ENCODE data around the gene ABCC1. TPM values are rescaled to one million over a fixed set of nuclear protein-coding genes. Genes with fewer than 3 reads are reported as not detected.

Gene ABCC1
- total RNA-seq, 1 experiment from 2014 or later, result 56.4 TPM

- H3K23me2 ChIP-seq (ENCODE audit: insufficient read length, low read depth, low read length, poor library complexity, severe bottlenecking), result no peaks in the 10 kb centered on the region
- H2AFZ ChIP-seq (ENCODE audit: low read length), result no peak overlapping the region
- H2BK15ac ChIP-seq (ENCODE audit: low read depth, low read length), result no peak overlapping the region
- H3K36me3 Mint-ChIP-seq (ENCODE audit: insufficient read depth in 1 of 3, low read depth in 3 of 3), result peaks cover 3 to 6% (median 4%) of the 10 kb centered on the region in 3 experiments; a peak in 3 of 7 replicates
- no peak overlapping the region for H4K8ac ChIP-seq (replicated peaks; ENCODE audit: insufficient read length, low read depth, low read length)
- TF ChIP-seq CTCF (conservative IDR thresholded peaks at IDR 0.05), result no peak
- H2BK12ac ChIP-seq (ENCODE audit: insufficient read length, low read depth, low read length), result no peak overlapping the region
- H3K4me1 ChIP-seq (ENCODE audit: insufficient read depth, low read length), result no peaks in the 10 kb centered on the region
- H3K27ac ChIP-seq (ENCODE audit: insufficient read length, low read depth, low read length), result no peak overlapping the region
- no peak for DNase-seq
- no peak overlapping the region for H3K4me3 Mint-ChIP-seq
- no peaks in the 10 kb centered on the region for H3K9me3 ChIP-seq (ENCODE audit: control insufficient read depth, low read depth, low read length)
- H3K18ac ChIP-seq (ENCODE audit: insufficient read length, low read depth, low read length), result no peak overlapping the region
- no peak overlapping the region for H4K5ac ChIP-seq (ENCODE audit: insufficient read length, low read depth, low read length)
- H2BK5ac ChIP-seq (ENCODE audit: insufficient read length, low read length), result no peak overlapping the region
- no peak overlapping the region for H2AK5ac ChIP-seq (ENCODE audit: insufficient read length, low read length)
- no peak overlapping the region; a peak in 1 of 7 replicates for H3K27ac Mint-ChIP-seq
- H3K9me3 Mint-ChIP-seq, result no peaks in the 10 kb centered on the region
- H3K14ac ChIP-seq (ENCODE audit: insufficient read depth, low read length), result no peak overlapping the region; the same call in 1 of the 2 replicates
- H3K4me1 Mint-ChIP-seq, result peaks cover 3 to 7% of the 10 kb centered on the region in 2 experiments
- no peaks in the 10 kb centered on the region for H3K79me2 ChIP-seq (ENCODE audit: insufficient read depth, low read length)
- no peak overlapping the region for H3K23ac ChIP-seq (ENCODE audit: insufficient read length, low read depth, low read length)
- H3K9ac ChIP-seq (ENCODE audit: extremely low read depth, insufficient read length, low read length), result no peak overlapping the region
- no peak overlapping the region for H3K4me2 ChIP-seq (ENCODE audit: insufficient read depth, insufficient read length, low read length)
- H3K27me3 ChIP-seq (ENCODE audit: insufficient read depth, low read length), result no peaks in the 10 kb centered on the region
- no peaks in the 10 kb centered on the region for H4K20me1 ChIP-seq (ENCODE audit: control insufficient read depth, insufficient read depth, insufficient read length)
- no peak overlapping the region for H3K4ac ChIP-seq (ENCODE audit: low read depth, low read length)
- H2BK20ac ChIP-seq (ENCODE audit: low read depth, low read length, poor library complexity, severe bottlenecking), result no peak overlapping the region
- no CpG with 5 or more reads among the region's 28 CpGs for WGBS (ENCODE audit: extremely low coverage, insufficient read length, low lambda C conversion rate)
- no peak overlapping the region for H2BK120ac ChIP-seq (ENCODE audit: low read depth, low read length, poor library complexity, severe bottlenecking)
- H3K79me1 ChIP-seq (ENCODE audit: insufficient read depth, low read depth, low read length, poor library complexity, severe bottlenecking), result no peaks in the 10 kb centered on the region
- H3K27me3 Mint-ChIP-seq (ENCODE audit: low read depth), result peaks cover 1% of the 10 kb centered on the region; the same call in 1 of the 2 replicates
- no peak overlapping the region for H4K91ac ChIP-seq (ENCODE audit: insufficient read length, low read depth, low read length)
- no peak overlapping the region for H3T11ph ChIP-seq (ENCODE audit: low read length)
- H3K56ac ChIP-seq (ENCODE audit: insufficient read length, low read depth, low read length), result no peak overlapping the region
Measured at GRCh38 chr16:16150117-16150877, 200.9 kb downstream of the ABCC1 start.
